Pons (tissue), 1 donor: ENCODE results near the gene RASGEF1B.

Source experiments
- DNase-seq: peaks from one replicate; pipeline ENCODE4 v3.0.0-alpha.2; 2016; ENCODE audit warnings: low spot score

Gene RASGEF1B

GRCh38 chr4:81398379-81398778, 73.3 kb downstream of the RASGEF1B start:
- DNase-seq, result no peak

DNA sequence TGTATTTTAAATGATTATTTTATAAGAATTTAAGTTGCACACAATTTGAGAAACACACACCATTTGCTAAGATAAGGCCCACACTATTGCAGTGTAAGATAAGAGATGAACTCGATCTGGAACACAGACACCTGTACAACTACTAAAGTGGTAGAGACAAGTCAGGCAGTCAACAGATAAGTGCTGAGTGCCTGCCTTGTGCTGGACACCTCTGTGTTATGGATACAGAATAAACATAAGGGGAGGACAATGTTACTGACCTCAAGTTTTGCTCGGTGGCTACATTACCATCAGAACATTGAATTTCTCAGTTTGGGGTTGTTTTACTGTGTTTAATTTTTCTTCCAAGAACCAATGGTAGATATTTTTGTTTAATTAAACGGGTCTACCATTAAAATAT, 74.1 kb downstream of the RASGEF1B start:
- no peak for DNase-seq

DNA sequence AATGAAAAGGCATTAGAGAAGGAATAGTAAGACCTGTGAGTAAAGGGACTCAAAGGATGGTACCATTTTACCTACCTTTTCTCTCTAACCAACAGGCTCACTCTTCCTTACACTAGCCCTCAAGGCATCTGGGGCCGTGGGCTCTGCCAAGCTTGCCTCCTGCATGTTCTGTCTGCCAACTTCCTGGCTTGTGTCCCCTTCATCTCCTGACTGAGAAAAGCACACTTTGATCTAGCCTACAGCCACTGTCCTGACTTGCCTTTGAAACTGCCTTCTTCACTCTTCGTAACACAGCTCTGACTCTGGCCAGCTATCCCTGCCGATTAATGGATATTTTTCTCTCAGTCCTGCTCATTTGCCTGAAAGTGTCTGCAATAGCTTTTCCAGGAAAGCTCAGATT, 76.5 kb downstream of the RASGEF1B start:
- DNase-seq, result no peak

DNA sequence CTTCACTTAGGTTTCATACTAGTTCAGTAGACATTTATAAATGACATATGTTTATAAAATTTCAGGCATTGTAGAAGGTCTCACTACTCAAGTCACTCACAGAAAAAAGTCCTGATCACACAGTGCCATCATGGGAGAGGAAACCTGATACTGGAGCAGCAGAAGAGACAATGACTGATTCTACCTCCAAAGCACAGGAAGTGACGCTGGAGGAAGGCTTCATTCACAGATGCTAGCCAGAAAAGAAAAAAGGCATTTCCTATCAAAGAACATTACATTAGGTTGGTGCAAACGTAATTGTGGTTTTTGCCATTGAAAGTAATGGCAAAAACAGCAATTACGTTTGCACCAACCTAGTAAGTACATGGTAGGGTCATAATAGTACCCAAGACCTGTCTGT, 79.5 kb downstream of the RASGEF1B start:
- no peak for DNase-seq

DNA sequence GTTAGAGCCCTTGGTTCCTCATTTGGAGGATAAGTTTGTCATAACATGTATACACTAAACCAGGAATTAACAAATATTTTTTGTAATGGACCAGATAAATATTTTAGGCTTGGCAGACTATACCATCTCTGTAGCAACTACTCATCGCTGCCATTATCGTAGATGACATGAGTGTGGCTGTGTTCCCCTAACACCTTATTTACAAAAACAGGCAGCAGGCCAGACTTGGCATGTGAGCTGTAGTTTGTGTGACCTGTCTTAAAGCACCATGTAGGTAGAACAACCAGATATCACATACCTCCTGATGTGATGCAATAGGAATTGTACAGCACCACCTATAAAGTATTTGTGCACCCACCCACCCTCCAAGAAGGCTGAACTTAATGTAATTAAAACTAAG, 82.0 kb downstream of the RASGEF1B start:
- DNase-seq, result no peak

GRCh38 chr4:81380437-81380836, 91.3 kb downstream of the RASGEF1B start:
- no peak for DNase-seq

- DNase-seq, result no peak
Observed at GRCh38 chr4:81378386-81378785, 93.3 kb downstream of the RASGEF1B start.

DNA sequence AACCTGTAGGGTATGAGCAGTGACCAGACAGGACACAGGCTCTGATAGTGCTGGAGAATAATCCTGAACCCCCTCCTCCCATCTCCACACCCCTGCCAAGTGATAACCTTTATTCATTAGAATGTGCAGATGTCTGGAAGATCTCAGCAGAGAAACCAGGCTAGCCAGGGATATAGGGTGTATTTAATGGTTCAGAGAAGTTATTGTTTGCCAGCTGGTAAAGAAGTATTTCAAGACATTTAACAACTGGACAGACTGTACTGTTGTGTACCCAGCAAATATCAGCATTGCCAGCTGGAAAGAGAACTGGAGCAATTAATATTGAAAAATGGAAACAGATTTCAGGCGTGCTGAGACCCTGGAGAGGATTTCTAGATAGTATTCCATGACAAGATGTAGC, 94.5 kb downstream of the RASGEF1B start:
- DNase-seq, result no peak

- no peak for DNase-seq
Observed at GRCh38 chr4:81376720-81377119, 95.0 kb downstream of the RASGEF1B start.
